ENCODE data around the gene RNF213.

DNA sequence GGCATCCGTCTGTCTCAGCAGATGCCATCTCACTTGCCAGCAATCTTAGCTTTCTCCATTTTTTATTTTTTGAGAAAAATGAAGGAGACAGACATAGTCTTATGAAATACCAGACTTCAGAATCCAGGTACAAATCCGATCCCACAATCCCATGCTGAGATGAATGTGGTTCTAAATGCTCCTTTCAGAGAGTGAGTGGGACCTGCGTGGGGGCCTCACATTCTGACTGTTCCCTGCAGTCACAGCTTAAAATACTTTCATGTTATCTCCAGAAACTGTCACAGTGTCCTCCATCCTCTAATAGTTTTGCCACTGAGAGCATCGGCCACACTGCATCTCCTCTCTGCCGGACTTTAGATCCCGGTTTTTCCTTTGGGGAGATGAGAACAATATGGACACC is 119.4 kb downstream of the RNF213 start:
- TF ChIP-seq, protein P1, sequence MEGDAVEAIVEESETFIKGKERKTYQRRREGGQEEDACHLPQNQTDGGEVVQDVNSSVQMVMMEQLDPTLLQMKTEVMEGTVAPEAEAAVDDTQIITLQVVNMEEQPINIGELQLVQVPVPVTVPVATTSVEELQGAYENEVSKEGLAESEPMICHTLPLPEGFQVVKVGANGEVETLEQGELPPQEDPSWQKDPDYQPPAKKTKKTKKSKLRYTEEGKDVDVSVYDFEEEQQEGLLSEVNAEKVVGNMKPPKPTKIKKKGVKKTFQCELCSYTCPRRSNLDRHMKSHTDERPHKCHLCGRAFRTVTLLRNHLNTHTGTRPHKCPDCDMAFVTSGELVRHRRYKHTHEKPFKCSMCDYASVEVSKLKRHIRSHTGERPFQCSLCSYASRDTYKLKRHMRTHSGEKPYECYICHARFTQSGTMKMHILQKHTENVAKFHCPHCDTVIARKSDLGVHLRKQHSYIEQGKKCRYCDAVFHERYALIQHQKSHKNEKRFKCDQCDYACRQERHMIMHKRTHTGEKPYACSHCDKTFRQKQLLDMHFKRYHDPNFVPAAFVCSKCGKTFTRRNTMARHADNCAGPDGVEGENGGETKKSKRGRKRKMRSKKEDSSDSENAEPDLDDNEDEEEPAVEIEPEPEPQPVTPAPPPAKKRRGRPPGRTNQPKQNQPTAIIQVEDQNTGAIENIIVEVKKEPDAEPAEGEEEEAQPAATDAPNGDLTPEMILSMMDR (IDR thresholded peaks at IDR 0.05; ENCODE audit: low read depth, low read length, missing input control): no peak
- TF ChIP-seq, protein P2, sequence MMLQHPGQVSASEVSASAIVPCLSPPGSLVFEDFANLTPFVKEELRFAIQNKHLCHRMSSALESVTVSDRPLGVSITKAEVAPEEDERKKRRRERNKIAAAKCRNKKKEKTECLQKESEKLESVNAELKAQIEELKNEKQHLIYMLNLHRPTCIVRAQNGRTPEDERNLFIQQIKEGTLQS (IDR thresholded peaks at IDR 0.05): no peak
- TF ChIP-seq JUND (IDR thresholded peaks at IDR 0.05): no peak
- no peak for TF ChIP-seq EGR1 (IDR thresholded peaks at IDR 0.05; ENCODE audit: low read depth in 2 of 2)
- TF ChIP-seq, protein P3, sequence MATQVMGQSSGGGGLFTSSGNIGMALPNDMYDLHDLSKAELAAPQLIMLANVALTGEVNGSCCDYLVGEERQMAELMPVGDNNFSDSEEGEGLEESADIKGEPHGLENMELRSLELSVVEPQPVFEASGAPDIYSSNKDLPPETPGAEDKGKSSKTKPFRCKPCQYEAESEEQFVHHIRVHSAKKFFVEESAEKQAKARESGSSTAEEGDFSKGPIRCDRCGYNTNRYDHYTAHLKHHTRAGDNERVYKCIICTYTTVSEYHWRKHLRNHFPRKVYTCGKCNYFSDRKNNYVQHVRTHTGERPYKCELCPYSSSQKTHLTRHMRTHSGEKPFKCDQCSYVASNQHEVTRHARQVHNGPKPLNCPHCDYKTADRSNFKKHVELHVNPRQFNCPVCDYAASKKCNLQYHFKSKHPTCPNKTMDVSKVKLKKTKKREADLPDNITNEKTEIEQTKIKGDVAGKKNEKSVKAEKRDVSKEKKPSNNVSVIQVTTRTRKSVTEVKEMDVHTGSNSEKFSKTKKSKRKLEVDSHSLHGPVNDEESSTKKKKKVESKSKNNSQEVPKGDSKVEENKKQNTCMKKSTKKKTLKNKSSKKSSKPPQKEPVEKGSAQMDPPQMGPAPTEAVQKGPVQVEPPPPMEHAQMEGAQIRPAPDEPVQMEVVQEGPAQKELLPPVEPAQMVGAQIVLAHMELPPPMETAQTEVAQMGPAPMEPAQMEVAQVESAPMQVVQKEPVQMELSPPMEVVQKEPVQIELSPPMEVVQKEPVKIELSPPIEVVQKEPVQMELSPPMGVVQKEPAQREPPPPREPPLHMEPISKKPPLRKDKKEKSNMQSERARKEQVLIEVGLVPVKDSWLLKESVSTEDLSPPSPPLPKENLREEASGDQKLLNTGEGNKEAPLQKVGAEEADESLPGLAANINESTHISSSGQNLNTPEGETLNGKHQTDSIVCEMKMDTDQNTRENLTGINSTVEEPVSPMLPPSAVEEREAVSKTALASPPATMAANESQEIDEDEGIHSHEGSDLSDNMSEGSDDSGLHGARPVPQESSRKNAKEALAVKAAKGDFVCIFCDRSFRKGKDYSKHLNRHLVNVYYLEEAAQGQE (IDR thresholded peaks at IDR 0.05): no peak
- TF ChIP-seq YY1 (IDR thresholded peaks at IDR 0.05): no peak
- no peak for TF ChIP-seq RAD21 (IDR thresholded peaks at IDR 0.05)
- TF ChIP-seq GABPA (IDR thresholded peaks at IDR 0.05 in 1 of 2, conservative IDR thresholded peaks at IDR 0.05 in 1 of 2): no peak
- TF ChIP-seq, protein P4, sequence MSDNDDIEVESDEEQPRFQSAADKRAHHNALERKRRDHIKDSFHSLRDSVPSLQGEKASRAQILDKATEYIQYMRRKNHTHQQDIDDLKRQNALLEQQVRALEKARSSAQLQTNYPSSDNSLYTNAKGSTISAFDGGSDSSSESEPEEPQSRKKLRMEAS (IDR thresholded peaks at IDR 0.05): no peak

Data from liver (tissue), 3 donors.